Measurements from ENCODE around the gene SELENOP. TPM values are rescaled to one million over a fixed set of nuclear protein-coding genes. Genes with fewer than 3 reads are reported as not detected.
A peak's percentile ranks its signal among the peaks of the same experiment; 100 is the strongest.

Gene SELENOP
- total and polyA plus RNA-seq, 2 of the 13 experiments (the other 11 are each of a cell fraction or from before 2014, with no cell fraction given): 1,895 to 2,083 TPM

DNA sequence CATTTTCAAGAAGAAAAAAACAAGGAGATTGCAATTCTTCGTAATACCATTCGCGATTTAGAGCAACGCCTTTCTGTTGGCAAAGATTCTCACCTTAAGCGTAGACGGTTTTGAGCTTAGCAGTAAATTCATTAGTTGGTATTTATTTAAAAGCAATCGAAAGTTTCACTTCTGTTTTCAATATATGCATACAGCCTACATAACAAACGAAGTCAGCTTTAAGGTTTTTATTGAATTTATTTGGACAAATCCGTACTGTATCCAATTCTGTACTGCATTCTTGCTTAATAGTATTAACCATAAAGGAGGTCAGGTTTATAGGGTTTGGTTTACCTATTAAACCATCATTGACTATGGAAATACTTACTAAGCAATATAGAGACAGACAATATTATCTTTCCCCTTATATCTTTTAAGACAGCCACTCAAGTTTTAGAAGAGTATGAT is 12.0 kb downstream of the SELENOP start (continued):
- TF ChIP-seq, protein P1, sequence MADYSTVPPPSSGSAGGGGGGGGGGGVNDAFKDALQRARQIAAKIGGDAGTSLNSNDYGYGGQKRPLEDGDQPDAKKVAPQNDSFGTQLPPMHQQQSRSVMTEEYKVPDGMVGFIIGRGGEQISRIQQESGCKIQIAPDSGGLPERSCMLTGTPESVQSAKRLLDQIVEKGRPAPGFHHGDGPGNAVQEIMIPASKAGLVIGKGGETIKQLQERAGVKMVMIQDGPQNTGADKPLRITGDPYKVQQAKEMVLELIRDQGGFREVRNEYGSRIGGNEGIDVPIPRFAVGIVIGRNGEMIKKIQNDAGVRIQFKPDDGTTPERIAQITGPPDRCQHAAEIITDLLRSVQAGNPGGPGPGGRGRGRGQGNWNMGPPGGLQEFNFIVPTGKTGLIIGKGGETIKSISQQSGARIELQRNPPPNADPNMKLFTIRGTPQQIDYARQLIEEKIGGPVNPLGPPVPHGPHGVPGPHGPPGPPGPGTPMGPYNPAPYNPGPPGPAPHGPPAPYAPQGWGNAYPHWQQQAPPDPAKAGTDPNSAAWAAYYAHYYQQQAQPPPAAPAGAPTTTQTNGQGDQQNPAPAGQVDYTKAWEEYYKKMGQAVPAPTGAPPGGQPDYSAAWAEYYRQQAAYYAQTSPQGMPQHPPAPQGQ (CRISPR knock-in tag; IDR thresholded peaks at IDR 0.05; ENCODE audit: borderline replicate concordance): no peak
- TF ChIP-seq KAT8 (CRISPR knock-in tag; IDR thresholded peaks at IDR 0.05): no peak
- no peak for TF ChIP-seq DMAP1 (CRISPR knock-in tag; IDR thresholded peaks at IDR 0.05)
- no peak; the same call in 1 of the 2 replicates for TF ChIP-seq NR2F2 (IDR thresholded peaks at IDR 0.05; ENCODE audit: borderline replicate concordance, low read depth)
- TF ChIP-seq MED1 (CRISPR knock-in tag; IDR thresholded peaks at IDR 0.05): 0 out of 2 replicates have a peak, but pooled peaks have one; percentile 35
- TF ChIP-seq THAP8 (CRISPR knock-in tag; IDR thresholded peaks at IDR 0.05; ENCODE audit: borderline replicate concordance): no peak
- TF ChIP-seq, protein P2, sequence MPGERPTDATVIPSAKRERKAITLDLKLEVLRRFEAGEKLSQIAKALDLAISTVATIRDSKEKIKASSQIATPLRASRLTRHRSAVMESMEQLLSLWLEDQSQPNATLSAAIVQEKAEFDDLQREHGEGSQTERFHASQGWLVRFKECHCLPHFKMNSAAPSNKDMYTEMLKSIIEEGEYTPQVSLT (CRISPR knock-in tag; IDR thresholded peaks at IDR 0.05; ENCODE audit: borderline replicate concordance, low read depth): no peak
- no peak for TF ChIP-seq CREB1 (IDR thresholded peaks at IDR 0.05)
- peak; percentile 7; the same call in 1 of the 2 replicates for TF ChIP-seq CREB1 (CRISPR knock-in tag; IDR thresholded peaks at IDR 0.05)
- TF ChIP-seq ZNF678 (CRISPR knock-in tag; IDR thresholded peaks at IDR 0.05): no peak
- no peak for TF ChIP-seq HNF1B (CRISPR knock-in tag; IDR thresholded peaks at IDR 0.05)
- no peak for TF ChIP-seq ZBTB38 (CRISPR knock-in tag; IDR thresholded peaks at IDR 0.05)
- TF ChIP-seq TAF15 (IDR thresholded peaks at IDR 0.05; ENCODE audit: low read depth, low read length, poor library complexity, severe bottlenecking): no peak
- TF ChIP-seq, protein P3, sequence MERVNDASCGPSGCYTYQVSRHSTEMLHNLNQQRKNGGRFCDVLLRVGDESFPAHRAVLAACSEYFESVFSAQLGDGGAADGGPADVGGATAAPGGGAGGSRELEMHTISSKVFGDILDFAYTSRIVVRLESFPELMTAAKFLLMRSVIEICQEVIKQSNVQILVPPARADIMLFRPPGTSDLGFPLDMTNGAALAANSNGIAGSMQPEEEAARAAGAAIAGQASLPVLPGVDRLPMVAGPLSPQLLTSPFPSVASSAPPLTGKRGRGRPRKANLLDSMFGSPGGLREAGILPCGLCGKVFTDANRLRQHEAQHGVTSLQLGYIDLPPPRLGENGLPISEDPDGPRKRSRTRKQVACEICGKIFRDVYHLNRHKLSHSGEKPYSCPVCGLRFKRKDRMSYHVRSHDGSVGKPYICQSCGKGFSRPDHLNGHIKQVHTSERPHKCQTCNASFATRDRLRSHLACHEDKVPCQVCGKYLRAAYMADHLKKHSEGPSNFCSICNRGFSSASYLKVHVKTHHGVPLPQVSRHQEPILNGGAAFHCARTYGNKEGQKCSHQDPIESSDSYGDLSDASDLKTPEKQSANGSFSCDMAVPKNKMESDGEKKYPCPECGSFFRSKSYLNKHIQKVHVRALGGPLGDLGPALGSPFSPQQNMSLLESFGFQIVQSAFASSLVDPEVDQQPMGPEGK (CRISPR knock-in tag; IDR thresholded peaks at IDR 0.05): no peak
- TF ChIP-seq DNMT1 (CRISPR knock-in tag; IDR thresholded peaks at IDR 0.05): no peak
- TF ChIP-seq ZNF501 (CRISPR knock-in tag; IDR thresholded peaks at IDR 0.05): no peak
- TF ChIP-seq, protein P4, sequence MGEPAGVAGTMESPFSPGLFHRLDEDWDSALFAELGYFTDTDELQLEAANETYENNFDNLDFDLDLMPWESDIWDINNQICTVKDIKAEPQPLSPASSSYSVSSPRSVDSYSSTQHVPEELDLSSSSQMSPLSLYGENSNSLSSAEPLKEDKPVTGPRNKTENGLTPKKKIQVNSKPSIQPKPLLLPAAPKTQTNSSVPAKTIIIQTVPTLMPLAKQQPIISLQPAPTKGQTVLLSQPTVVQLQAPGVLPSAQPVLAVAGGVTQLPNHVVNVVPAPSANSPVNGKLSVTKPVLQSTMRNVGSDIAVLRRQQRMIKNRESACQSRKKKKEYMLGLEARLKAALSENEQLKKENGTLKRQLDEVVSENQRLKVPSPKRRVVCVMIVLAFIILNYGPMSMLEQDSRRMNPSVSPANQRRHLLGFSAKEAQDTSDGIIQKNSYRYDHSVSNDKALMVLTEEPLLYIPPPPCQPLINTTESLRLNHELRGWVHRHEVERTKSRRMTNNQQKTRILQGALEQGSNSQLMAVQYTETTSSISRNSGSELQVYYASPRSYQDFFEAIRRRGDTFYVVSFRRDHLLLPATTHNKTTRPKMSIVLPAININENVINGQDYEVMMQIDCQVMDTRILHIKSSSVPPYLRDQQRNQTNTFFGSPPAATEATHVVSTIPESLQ (CRISPR knock-in tag; conservative IDR thresholded peaks at IDR 0.05): 0 out of 2 replicates have a peak, but pooled peaks have one; percentile 70
- TF ChIP-seq SRSF9 (IDR thresholded peaks at IDR 0.05; ENCODE audit: borderline replicate concordance, insufficient read depth, low read depth, low read length, poor library complexity, severe bottlenecking): no peak
- TF ChIP-seq, protein P5, sequence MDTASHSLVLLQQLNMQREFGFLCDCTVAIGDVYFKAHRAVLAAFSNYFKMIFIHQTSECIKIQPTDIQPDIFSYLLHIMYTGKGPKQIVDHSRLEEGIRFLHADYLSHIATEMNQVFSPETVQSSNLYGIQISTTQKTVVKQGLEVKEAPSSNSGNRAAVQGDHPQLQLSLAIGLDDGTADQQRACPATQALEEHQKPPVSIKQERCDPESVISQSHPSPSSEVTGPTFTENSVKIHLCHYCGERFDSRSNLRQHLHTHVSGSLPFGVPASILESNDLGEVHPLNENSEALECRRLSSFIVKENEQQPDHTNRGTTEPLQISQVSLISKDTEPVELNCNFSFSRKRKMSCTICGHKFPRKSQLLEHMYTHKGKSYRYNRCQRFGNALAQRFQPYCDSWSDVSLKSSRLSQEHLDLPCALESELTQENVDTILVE (CRISPR knock-in tag; IDR thresholded peaks at IDR 0.05): no peak
- TF ChIP-seq ZNF672 (CRISPR knock-in tag; IDR thresholded peaks at IDR 0.05): no peak
- no peak for TF ChIP-seq ZNF3 (CRISPR knock-in tag; IDR thresholded peaks at IDR 0.05)
